Trophoblast cell (in vitro differentiated cells and primary cell): Measurements from ENCODE around the gene NR1I2.

Experiments
- DNase-seq, 2 donors: peaks; one replicate each; pipeline ENCODE4 v3.0.0-alpha.2; 2016
- H2AFZ ChIP-seq: 2 replicates; pipeline ENCODE4 v1.6.1; 2013; ENCODE audit warnings: low read length, moderate library complexity, mild to moderate bottlenecking; ENCODE audit not compliant: insufficient read depth, poor library complexity
- H2AK5ac ChIP-seq: 2 replicates; pipeline ENCODE4 v1.6.1; 2013; ENCODE audit warnings: mild to moderate bottlenecking, low read length
- H2BK120ac ChIP-seq: 2 replicates; pipeline ENCODE4 v1.6.1; 2013; ENCODE audit warnings: low read length, mild to moderate bottlenecking, moderate library complexity; ENCODE audit not compliant: insufficient read depth, poor library complexity
- H2BK12ac ChIP-seq: 2 replicates; pipeline ENCODE4 v1.6.1; 2013; ENCODE audit warnings: mild to moderate bottlenecking, low read length, moderate library complexity
- H2BK5ac ChIP-seq: 2 replicates; pipeline ENCODE4 v1.6.1; 2013; ENCODE audit warnings: low read length, low read depth, moderate library complexity, mild to moderate bottlenecking; ENCODE audit not compliant: poor library complexity
- H3K14ac ChIP-seq: 2 replicates; pipeline ENCODE4 v1.6.1; 2013; ENCODE audit warnings: mild to moderate bottlenecking, low read length
- H3K18ac ChIP-seq: 2 replicates; pipeline ENCODE4 v1.6.1; 2013; ENCODE audit warnings: mild to moderate bottlenecking, low read length
- H3K23ac ChIP-seq: 2 replicates; pipeline ENCODE4 v1.6.1; 2013; ENCODE audit warnings: low read length
- H3K27ac ChIP-seq: 2 replicates; pipeline ENCODE4 v1.5.1; 2013; ENCODE audit warnings: low read depth, mild to moderate bottlenecking, inconsistent platforms, low read length, moderate library complexity
- H3K27me3 ChIP-seq: 2 replicates; pipeline ENCODE4 v1.6.1; 2013; ENCODE audit warnings: inconsistent platforms, mild to moderate bottlenecking, low read length, moderate library complexity; ENCODE audit not compliant: insufficient read depth
- H3K36me3 ChIP-seq, 2 experiments: 1 replicate in 1 of 2; 2 replicates in 1 of 2; pipeline ENCODE4 v1.6.1; 2013; ENCODE audit warnings: low read length in 2 of 2, mild to moderate bottlenecking in 2 of 2, moderate library complexity in 1 of 2; ENCODE audit not compliant: insufficient read depth in 2 of 2, control insufficient read depth in 1 of 2
- H3K4ac ChIP-seq: 2 replicates; pipeline ENCODE4 v1.6.1; 2013; ENCODE audit warnings: low read depth, mild to moderate bottlenecking, low read length, moderate library complexity
- H3K4me1 ChIP-seq, 2 experiments: 1 replicate in 1 of 2; 2 replicates in 1 of 2; pipeline ENCODE4 v1.6.1; 2013; ENCODE audit warnings: low read length in 2 of 2, mild to moderate bottlenecking in 2 of 2, moderate library complexity in 1 of 2; ENCODE audit not compliant: insufficient read depth in 2 of 2, control insufficient read depth in 1 of 2
- H3K4me2 ChIP-seq: 2 replicates; pipeline ENCODE4 v1.6.1; 2013; ENCODE audit warnings: inconsistent platforms, mild to moderate bottlenecking, low read length, moderate library complexity
- H3K4me3 ChIP-seq: 2 replicates; pipeline ENCODE4 v1.5.1; 2013; ENCODE audit warnings: mild to moderate bottlenecking, low read depth, low read length, inconsistent platforms
- H3K79me1 ChIP-seq: one replicate; pipeline ENCODE4 v1.6.1; 2013; ENCODE audit warnings: low read length
- H3K79me2 ChIP-seq: 2 replicates; pipeline ENCODE4 v1.6.1; 2013; ENCODE audit warnings: low read length, mild to moderate bottlenecking; ENCODE audit not compliant: control insufficient read depth, insufficient read depth, poor library complexity
- H3K9ac ChIP-seq: 2 replicates; pipeline ENCODE4 v1.6.1; 2013; ENCODE audit warnings: mild to moderate bottlenecking, low read length
- H3K9me3 ChIP-seq: 2 replicates; pipeline ENCODE4 v1.6.1; 2013; ENCODE audit warnings: low read depth, mild to moderate bottlenecking, control low read depth, inconsistent platforms, low read length; ENCODE audit not compliant: insufficient read depth
- H4K12ac ChIP-seq: 2 replicates; pipeline ENCODE4 v1.6.1; 2013; ENCODE audit warnings: low read depth, mild to moderate bottlenecking, low read length, moderate library complexity
- H4K8ac ChIP-seq: 2 replicates; pipeline ENCODE4 v1.6.1; 2013; ENCODE audit warnings: low read depth, mild to moderate bottlenecking, low read length, moderate library complexity
- H4K91ac ChIP-seq: one replicate; pipeline ENCODE4 v1.6.1; 2013; ENCODE audit warnings: low read depth, mild to moderate bottlenecking, low read length, moderate library complexity
- WGBS: extraction: QIAGEN DNeasy Blood & Tissue Kit; methylation state at CpG from one replicate; pipeline ENCODE4 v1.1.7; 2013; ENCODE audit warnings: missing lambda C conversion rate; ENCODE audit not compliant: insufficient read length, insufficient coverage; ENCODE audit errors: extremely low coverage; 5-methylcytosine and 5-hydroxymethylcytosine counted together

NR1I2 gene

GRCh38 chr3:119748991-119749390 lies 32.9 kb upstream of the NR1I2 start:
- Histone ChIP-seq H3K4me3 (no peak overlapping the region), H2BK5ac (no peak overlapping the region), H2AK5ac (no peak overlapping the region), H3K36me3 (no peaks in the 10 kb centered on the region), H3K79me1 (no peaks in the 10 kb centered on the region), H2BK12ac (no peak overlapping the region), H3K14ac (no peak overlapping the region), H3K18ac (no peak overlapping the region), H4K8ac (no peak overlapping the region), H4K91ac (no peak overlapping the region), H3K9me3 (no peaks in the 10 kb centered on the region), H2AFZ (no peak overlapping the region), H3K9ac (no peak overlapping the region), H4K12ac (no peak overlapping the region), H3K4me2 (no peak overlapping the region), H3K23ac (no peak overlapping the region), H3K4ac (no peak overlapping the region), H3K79me2 (no peaks in the 10 kb centered on the region), H2BK120ac (no peak overlapping the region), H3K4me1 (no peaks in the 10 kb centered on the region), H3K27me3 (no peaks in the 10 kb centered on the region), H3K27ac (no peak overlapping the region)
- no peak for DNase-seq
- no CpG with 5 or more reads among the region's 1 CpG for WGBS

- H3K79me2 ChIP-seq: no peaks in the 10 kb centered on the region
- H3K27me3 ChIP-seq: no peaks in the 10 kb centered on the region
- H2AK5ac ChIP-seq: no peak overlapping the region
- H2AFZ ChIP-seq: no peak overlapping the region
- no peaks in the 10 kb centered on the region for H3K79me1 ChIP-seq
- WGBS: no CpG with 5 or more reads among the region's 3 CpGs
- H4K8ac ChIP-seq: no peak overlapping the region
- H3K36me3 ChIP-seq: no peaks in the 10 kb centered on the region
- no peak overlapping the region for H3K14ac ChIP-seq
- H3K9me3 ChIP-seq: no peaks in the 10 kb centered on the region
- H3K9ac ChIP-seq: no peak overlapping the region
- DNase-seq: no peak
- H2BK5ac ChIP-seq: no peak overlapping the region
- no peak overlapping the region for H3K4me3 ChIP-seq
- H4K91ac ChIP-seq: no peak overlapping the region
- H3K18ac ChIP-seq: no peak overlapping the region
- H3K27ac ChIP-seq: no peak overlapping the region
- no peak overlapping the region for H3K4me2 ChIP-seq
- no peak overlapping the region for H2BK12ac ChIP-seq
- no peak overlapping the region for H4K12ac ChIP-seq
- H3K23ac ChIP-seq: no peak overlapping the region
- H3K4ac ChIP-seq: no peak overlapping the region
- no peak overlapping the region for H2BK120ac ChIP-seq
- H3K4me1 ChIP-seq: no peaks in the 10 kb centered on the region
Measured at GRCh38 chr3:119751423-119751822, 30.5 kb upstream of the NR1I2 start.

- Histone ChIP-seq H3K79me1 (no peaks in the 10 kb centered on the region), H3K14ac (no peak overlapping the region), H2AFZ (no peak overlapping the region), H3K79me2 (no peaks in the 10 kb centered on the region), H3K4me1 (no peaks in the 10 kb centered on the region), H3K4me2 (no peak overlapping the region), H3K27me3 (no peaks in the 10 kb centered on the region), H4K8ac (no peak overlapping the region), H3K4ac (no peak overlapping the region), H2BK12ac (no peak overlapping the region), H2AK5ac (no peak overlapping the region), H3K9ac (no peak overlapping the region), H3K36me3 (no peaks in the 10 kb centered on the region), H3K18ac (no peak overlapping the region), H3K4me3 (no peak overlapping the region), H2BK120ac (no peak overlapping the region), H3K27ac (no peak overlapping the region), H4K91ac (no peak overlapping the region), H2BK5ac (no peak overlapping the region), H3K9me3 (no peaks in the 10 kb centered on the region), H4K12ac (no peak overlapping the region), H3K23ac (no peak overlapping the region)
- no peak for DNase-seq
- WGBS: no CpG with 5 or more reads among the region's 1 CpG
Measured at GRCh38 chr3:119759962-119760361, 21.9 kb upstream of the NR1I2 start.

GRCh38 chr3:119762876-119763275 lies 19.0 kb upstream of the NR1I2 start:
- H2BK120ac ChIP-seq: no peak overlapping the region
- no peaks in the 10 kb centered on the region for H3K4me1 ChIP-seq
- H3K27ac ChIP-seq: no peak overlapping the region
- no peak overlapping the region for H2BK5ac ChIP-seq
- H3K4ac ChIP-seq: no peak overlapping the region
- H4K8ac ChIP-seq: no peak overlapping the region
- H3K36me3 ChIP-seq: no peaks in the 10 kb centered on the region
- no peak for DNase-seq
- H3K9me3 ChIP-seq: no peaks in the 10 kb centered on the region
- H3K9ac ChIP-seq: no peak overlapping the region
- H3K4me3 ChIP-seq: no peak overlapping the region
- WGBS: no CpG with 5 or more reads among the region's 2 CpGs
- H3K18ac ChIP-seq: no peak overlapping the region
- no peak overlapping the region for H4K12ac ChIP-seq
- H4K91ac ChIP-seq: no peak overlapping the region
- H3K23ac ChIP-seq: no peak overlapping the region
- H3K14ac ChIP-seq: no peak overlapping the region
- no peaks in the 10 kb centered on the region for H3K27me3 ChIP-seq
- H2BK12ac ChIP-seq: no peak overlapping the region
- H3K4me2 ChIP-seq: no peak overlapping the region
- no peaks in the 10 kb centered on the region for H3K79me2 ChIP-seq
- no peak overlapping the region for H2AK5ac ChIP-seq
- no peaks in the 10 kb centered on the region for H3K79me1 ChIP-seq
- H2AFZ ChIP-seq: no peak overlapping the region

GRCh38 chr3:119763466-119763865 lies 18.4 kb upstream of the NR1I2 start:
- H3K4me2 ChIP-seq: no peak overlapping the region
- no peak overlapping the region for H4K91ac ChIP-seq
- H3K9me3 ChIP-seq: peaks cover 2% of the 10 kb centered on the region
- no peaks in the 10 kb centered on the region for H3K79me1 ChIP-seq
- H2BK12ac ChIP-seq: no peak overlapping the region
- no peaks in the 10 kb centered on the region for H3K27me3 ChIP-seq
- H3K23ac ChIP-seq: no peak overlapping the region
- no peak overlapping the region for H2AFZ ChIP-seq
- H3K18ac ChIP-seq: no peak overlapping the region
- no peak overlapping the region for H2BK5ac ChIP-seq
- no peak overlapping the region for H4K12ac ChIP-seq
- no peaks in the 10 kb centered on the region for H3K36me3 ChIP-seq
- H3K4me3 ChIP-seq: no peak overlapping the region
- H3K4ac ChIP-seq: no peak overlapping the region
- no peaks in the 10 kb centered on the region for H3K79me2 ChIP-seq
- no peak for DNase-seq
- no peak overlapping the region for H3K9ac ChIP-seq
- H2BK120ac ChIP-seq: no peak overlapping the region
- H2AK5ac ChIP-seq: no peak overlapping the region
- H3K14ac ChIP-seq: no peak overlapping the region
- no peak overlapping the region for H3K27ac ChIP-seq
- H4K8ac ChIP-seq: no peak overlapping the region
- no peaks in the 10 kb centered on the region for H3K4me1 ChIP-seq
